ENCODE measurements around the gene CDH4.

Gene CDH4

GRCh38 chr20:61655591-61655990 is 403.5 kb downstream of the CDH4 start:
- DNase-seq (ENCODE audit: low read depth), result no peak

GRCh38 chr20:61656198-61656597 is 404.1 kb downstream of the CDH4 start:
- DNase-seq (ENCODE audit: low read depth), result no peak

- DNase-seq (ENCODE audit: low read depth), result no peak
Measured at GRCh38 chr20:61657721-61658377, 405.8 kb downstream of the CDH4 start.

- no peak for DNase-seq (ENCODE audit: low read depth)
Measured at GRCh38 chr20:61658563-61658962, 406.5 kb downstream of the CDH4 start.

GRCh38 chr20:61659246-61659993 is 407.4 kb downstream of the CDH4 start:
- DNase-seq (ENCODE audit: low read depth), result no peak

GRCh38 chr20:61659994-61660346 is 407.9 kb downstream of the CDH4 start:
- no peak for DNase-seq (ENCODE audit: low read depth)

- DNase-seq (ENCODE audit: low read depth), result no peak
Measured at GRCh38 chr20:61660559-61660958, 408.5 kb downstream of the CDH4 start.

GRCh38 chr20:61661025-61661424 is 409.0 kb downstream of the CDH4 start:
- DNase-seq (ENCODE audit: low read depth), result no peak

GRCh38 chr20:61661583-61661982 is 409.5 kb downstream of the CDH4 start:
- DNase-seq (ENCODE audit: low read depth), result no peak

- DNase-seq (ENCODE audit: low read depth), result no peak
Measured at GRCh38 chr20:61662226-61662967, 410.3 kb downstream of the CDH4 start.

- no peak for DNase-seq (ENCODE audit: low read depth)
Measured at GRCh38 chr20:61662968-61663331, 410.9 kb downstream of the CDH4 start.

- no peak for DNase-seq (ENCODE audit: low read depth)
Measured at GRCh38 chr20:61663521-61664425, 411.7 kb downstream of the CDH4 start.

GRCh38 chr20:61664556-61665320 is 412.7 kb downstream of the CDH4 start:
- DNase-seq (ENCODE audit: low read depth), result no peak

GRCh38 chr20:61665528-61666470 is 413.7 kb downstream of the CDH4 start:
- no peak for DNase-seq (ENCODE audit: low read depth)

- no peak for DNase-seq (ENCODE audit: low read depth)
Measured at GRCh38 chr20:61666471-61666832, 414.4 kb downstream of the CDH4 start.

GRCh38 chr20:61667056-61667792 is 415.2 kb downstream of the CDH4 start:
- DNase-seq (ENCODE audit: low read depth), result no peak

- DNase-seq (ENCODE audit: low read depth), result no peak
Measured at GRCh38 chr20:61668065-61668650, 416.1 kb downstream of the CDH4 start.

- no peak for DNase-seq (ENCODE audit: low read depth)
Measured at GRCh38 chr20:61668771-61669503, 416.9 kb downstream of the CDH4 start.

All from activated T-cell treated with anti-CD3 and anti-CD28 coated beads for 48 hours (primary cell).